ENCODE data around the gene SEC63. TPM values are rescaled to one million over a fixed set of nuclear protein-coding genes. Genes with fewer than 3 reads are reported as not detected.
"Not testable (repeated sequence)": the region's sequence is repeated elsewhere in the genome, so short reads cannot be mapped to it uniquely, and the experiment has no call there.

Gene SEC63
- total RNA-seq, 1 experiment from 2014 or later = 17.6 TPM

DNA sequence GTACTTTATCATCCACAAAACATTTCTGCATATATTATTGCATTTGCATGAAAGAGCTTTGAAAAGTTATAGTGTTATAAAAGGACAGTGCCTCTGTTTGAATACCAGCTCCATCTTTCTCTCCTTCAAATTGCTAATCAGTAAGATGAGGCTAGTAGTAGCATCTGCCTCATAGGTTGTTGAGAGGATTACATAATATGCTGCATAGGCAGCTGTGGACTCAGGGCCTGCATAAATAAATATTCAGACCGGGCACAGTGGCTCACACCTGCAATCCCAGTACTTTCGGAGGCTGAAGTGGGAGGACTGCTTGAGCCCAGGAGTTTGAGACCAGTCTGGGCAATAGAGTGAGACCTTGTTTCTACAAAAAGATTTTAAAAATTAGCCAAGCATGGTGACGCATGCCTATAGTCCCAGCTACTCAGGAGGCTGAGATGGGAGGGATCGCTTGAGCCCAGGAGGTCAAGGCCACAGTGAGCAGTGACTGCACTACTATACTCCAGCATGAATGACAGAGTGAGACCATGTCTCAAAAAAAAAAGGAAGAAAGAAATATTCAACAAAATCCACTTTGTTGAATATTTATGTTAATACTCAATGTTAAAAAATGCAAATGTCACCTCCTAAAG lies 18.3 kb upstream of the SEC63 start:
- DNase-seq (ENCODE audit: extremely low read depth, low read depth) = no peak

GRCh38 chr6:107973594-107973993 lies 15.6 kb upstream of the SEC63 start:
- no peak for DNase-seq (ENCODE audit: extremely low read depth, low read depth)

DNA sequence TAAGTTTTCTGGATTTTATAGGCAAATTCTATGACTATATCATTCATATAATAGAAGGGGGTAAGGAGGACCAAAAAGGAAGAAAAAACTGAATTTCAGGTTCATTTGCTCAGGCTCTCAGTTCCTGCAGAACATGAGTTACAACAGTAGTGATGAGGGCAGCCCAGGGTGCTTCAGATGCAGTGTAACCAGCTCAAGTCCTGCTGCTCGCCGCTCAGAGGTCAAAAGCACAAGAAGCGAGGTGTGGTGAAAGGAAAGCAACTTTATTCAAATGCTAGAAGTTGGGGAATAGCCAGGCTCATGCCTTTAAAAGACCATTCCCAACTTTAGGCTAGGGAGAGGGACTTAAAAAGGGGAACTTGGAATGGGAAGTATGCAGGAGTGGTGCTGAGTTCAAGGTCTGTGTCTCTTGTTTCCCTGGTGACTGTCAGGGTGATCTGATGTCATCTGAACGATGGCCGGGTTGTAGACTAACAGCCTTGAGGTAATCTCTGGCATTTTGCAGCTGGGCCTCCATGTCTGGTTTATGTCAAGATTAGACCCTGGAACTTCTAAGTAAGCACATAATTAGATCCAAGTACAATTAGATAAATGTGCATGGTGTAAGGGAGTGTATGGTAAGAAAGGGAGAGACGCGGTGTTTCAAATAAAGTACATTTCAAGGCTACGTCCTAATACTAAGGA lies 14.5 kb upstream of the SEC63 start:
- DNase-seq (ENCODE audit: extremely low read depth, low read depth) = no peak

DNA sequence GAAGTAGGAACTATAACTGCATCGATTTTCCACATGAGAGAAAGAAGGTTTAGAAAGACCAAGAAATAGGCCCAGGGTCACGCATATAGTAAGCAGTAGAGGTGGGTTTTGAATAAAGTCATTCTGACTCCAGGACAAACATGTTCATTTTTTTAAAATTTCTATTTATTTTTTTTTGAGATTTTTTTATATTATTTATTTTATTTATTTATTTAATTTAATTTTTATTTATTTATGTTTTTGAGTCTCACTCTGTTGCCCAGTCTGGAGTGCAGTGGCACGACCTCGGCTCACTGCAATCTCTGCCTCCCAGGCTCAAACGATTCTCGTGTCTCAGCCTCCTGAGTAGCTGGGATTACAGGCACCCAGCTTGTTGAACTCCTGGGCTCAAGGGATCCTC lies 13.2 kb upstream of the SEC63 start:
- DNase-seq (ENCODE audit: extremely low read depth, low read depth) = no peak

- DNase-seq (ENCODE audit: extremely low read depth, low read depth) = no peak
Observed at GRCh38 chr6:107970255-107970654, 12.2 kb upstream of the SEC63 start.

GRCh38 chr6:107968081-107968480 lies 10.1 kb upstream of the SEC63 start:
- DNase-seq (ENCODE audit: extremely low read depth, low read depth) = no peak

DNA sequence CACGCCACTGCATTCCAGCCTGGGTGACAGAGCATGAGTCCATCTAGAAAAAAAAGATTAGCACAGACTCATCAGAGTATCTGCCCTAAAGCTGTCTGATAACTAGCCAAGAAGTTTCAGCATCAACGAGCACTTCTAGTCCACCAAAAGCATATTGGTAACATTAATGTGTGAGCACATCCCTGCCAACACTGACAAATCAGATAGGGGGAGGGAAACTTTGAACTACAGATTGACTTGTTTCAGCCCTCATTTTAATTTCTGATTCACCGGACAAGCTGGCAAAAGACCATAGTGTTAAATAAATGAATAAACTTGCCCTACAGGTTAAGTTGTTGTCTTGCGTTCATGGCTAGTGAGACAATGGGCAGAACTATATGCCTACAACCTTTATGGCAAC lies 7.7 kb upstream of the SEC63 start:
- DNase-seq (ENCODE audit: extremely low read depth, low read depth) = no peak

- no peak for DNase-seq (ENCODE audit: extremely low read depth, low read depth)
Observed at GRCh38 chr6:107962723-107963122, 4.7 kb upstream of the SEC63 start.

DNA sequence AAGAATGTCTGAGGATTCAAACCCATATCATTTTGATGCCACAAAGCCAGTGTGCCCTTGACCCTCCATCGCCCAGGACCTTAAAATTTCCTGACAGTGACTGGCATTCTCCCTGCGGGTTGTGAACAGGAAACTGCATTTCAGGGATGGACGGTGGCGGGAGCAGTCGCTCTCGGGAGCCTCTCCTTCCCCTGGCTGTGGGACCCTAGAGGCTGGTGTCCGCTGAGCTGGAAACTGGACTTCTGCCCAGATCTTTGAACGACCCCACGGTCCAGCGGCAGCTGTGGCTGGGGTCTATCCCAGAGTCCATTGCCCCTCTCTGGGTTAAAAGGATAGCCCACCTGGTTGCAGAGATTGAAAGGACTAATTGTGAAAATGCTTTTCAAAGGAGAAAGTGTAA lies 1.4 kb upstream of the SEC63 start:
- DNase-seq (ENCODE audit: extremely low read depth, low read depth) = no peak

DNA sequence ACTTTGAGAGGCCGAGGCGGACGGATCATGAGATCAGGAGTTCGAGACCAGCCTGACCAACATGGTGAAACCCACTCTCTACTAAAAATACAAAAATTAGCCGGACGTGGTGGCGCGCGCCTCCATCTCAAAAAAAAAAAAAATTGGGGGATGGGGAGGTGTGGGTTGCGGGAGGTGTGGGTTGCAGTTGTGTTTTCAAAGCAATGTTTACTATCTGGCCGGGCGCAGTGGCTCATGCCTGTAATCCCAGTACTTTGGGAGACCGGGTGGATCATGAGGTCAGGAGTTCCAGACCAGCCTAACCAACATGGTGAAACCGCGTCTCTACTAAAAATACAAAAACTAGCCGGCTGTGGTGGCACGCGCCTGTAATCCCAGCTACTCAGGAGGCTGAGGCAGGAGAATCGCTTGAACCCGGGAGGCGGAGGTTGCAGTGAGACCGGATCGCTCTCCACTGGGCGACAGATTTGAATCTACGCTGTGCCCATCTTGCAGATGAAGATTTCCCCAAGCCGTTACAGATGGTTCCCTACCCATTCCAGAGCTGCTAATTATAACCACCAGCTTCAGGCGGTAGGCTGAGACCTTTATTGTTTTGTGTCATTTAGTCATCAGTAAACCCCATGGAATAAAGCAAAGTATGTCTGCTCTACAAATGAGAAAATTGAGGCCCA lies 818 bp upstream of the SEC63 start:
- DNase-seq (ENCODE audit: extremely low read depth, low read depth) = not testable (repeated sequence)

GRCh38 chr6:107957308-107957908 lies 600 bp downstream of the SEC63 start:
- DNase-seq (ENCODE audit: extremely low read depth, low read depth) = no peak

GRCh38 chr6:107956586-107957307 lies 1.3 kb downstream of the SEC63 start:
- no peak for DNase-seq (ENCODE audit: extremely low read depth, low read depth)

DNA sequence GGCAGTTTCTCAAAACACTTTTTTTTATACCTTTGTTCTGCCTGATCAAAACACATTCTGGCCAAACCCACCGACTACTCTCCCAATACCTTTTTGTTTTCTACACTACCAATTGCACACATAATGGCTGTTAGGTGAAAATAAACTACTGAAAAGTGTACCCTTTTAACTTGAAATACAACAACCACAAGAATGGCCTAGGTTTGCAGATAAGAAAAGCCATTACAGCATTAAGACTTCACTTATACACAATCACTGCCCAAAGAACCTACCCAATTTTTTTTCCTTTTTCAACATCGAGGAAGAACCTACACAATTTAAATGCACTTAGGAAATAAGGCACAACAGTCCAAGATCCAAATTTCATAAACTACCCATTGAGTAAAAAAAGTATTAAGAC lies 1.8 kb downstream of the SEC63 start:
- DNase-seq (ENCODE audit: extremely low read depth, low read depth) = no peak

- DNase-seq (ENCODE audit: extremely low read depth, low read depth) = not testable (repeated sequence)
Observed at GRCh38 chr6:107953858-107954414, 4.1 kb downstream of the SEC63 start.

DNA sequence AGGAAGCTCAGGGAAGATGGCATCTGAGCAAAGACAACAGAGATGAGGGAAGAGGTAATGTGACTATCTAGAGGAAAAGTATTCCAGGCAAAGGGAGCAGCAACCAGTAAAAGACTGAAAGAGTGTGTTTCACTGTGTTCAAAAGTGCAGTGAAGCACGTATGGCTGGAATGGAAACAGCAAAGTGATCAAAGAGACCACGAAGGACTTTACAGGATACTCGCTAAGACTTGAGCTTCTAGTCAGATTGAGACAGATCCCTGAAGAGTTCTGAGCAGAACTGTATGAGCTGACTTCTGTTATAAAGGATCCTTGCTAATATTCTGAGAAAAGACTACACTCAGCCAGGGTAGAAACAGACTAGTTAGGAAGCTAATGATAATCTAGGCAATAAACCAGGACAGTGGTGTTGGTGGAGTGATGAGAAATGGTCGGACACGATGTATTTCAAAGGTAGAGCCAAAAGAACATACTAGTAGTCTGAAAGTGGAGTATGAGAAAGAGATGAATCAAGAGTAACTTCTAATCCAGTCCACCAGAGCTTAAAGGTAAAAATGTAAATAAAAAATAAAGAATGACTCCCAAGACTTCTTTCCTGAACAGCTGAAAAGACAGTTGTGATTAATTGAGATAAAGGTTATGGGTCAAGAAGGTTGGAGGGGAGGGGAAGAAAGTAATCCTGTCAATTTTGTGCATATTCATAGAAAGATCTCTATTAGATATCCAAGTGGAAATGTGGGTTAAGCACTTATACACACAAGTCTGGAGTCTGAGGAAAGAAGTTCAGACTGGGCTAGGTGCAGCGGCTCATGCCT lies 14.2 kb downstream of the SEC63 start:
- no peak for DNase-seq (ENCODE audit: extremely low read depth, low read depth)

- no peak for DNase-seq (ENCODE audit: extremely low read depth, low read depth)
Observed at GRCh38 chr6:107942142-107942541, 15.9 kb downstream of the SEC63 start.

DNA sequence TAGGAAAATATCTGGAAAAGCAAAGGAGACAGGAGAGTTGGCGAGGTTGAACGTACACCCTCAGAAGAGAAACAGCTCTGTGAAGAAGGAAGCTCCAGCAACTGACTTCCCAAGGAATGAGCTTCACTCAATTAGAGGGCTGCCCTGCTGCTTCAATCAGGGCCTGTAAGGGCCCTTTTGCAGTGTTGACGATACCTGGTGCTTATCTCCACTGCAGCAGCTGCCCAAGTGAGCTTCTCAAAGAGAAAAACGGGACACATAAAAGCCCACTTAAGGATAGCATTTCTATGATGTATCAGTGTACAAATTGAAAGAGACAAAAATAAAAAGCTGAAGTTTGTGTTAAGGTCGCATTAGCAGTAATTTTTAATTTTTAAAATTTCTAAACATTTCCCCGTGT lies 16.4 kb downstream of the SEC63 start:
- DNase-seq (ENCODE audit: extremely low read depth, low read depth) = no peak

- DNase-seq (ENCODE audit: extremely low read depth, low read depth) = no peak
Observed at GRCh38 chr6:107941199-107941598, 16.8 kb downstream of the SEC63 start.

- not testable (repeated sequence) for DNase-seq (ENCODE audit: extremely low read depth, low read depth)
Observed at GRCh38 chr6:107936910-107937292, 21.1 kb downstream of the SEC63 start.

Data from NCI-H460 (cell line).